GM19043 (cell line): ENCODE results near the gene KCNH8.
A peak's percentile ranks its signal among the peaks of the same experiment; 100 is the strongest.
"Not testable (repeated sequence)": the region's sequence is repeated elsewhere in the genome, so short reads cannot be mapped to it uniquely, and the experiment has no call there.

Experiments used
- ATAC-seq: cut with Tn5 transposase; IDR thresholded peaks from one replicate; pipeline ENCODE4 v1.9.1; 2021; ENCODE audit warnings: low read depth; ENCODE audit not compliant: unreplicated experiment

Gene KCNH8

GRCh38 chr3:19147905-19148767, at the start of gene KCNH8:
TSS of gene KCNH8 (plus strand) at chr3:19148510. CDS start at chr3:19148720, 210 bp downstream.
- no peak for ATAC-seq

- not testable (repeated sequence) for ATAC-seq
Measured at GRCh38 chr3:19102654-19103290, 45.5 kb upstream of the KCNH8 start.

GRCh38 chr3:19103510-19103909, 44.8 kb upstream of the KCNH8 start:
- ATAC-seq, result no peak

DNA sequence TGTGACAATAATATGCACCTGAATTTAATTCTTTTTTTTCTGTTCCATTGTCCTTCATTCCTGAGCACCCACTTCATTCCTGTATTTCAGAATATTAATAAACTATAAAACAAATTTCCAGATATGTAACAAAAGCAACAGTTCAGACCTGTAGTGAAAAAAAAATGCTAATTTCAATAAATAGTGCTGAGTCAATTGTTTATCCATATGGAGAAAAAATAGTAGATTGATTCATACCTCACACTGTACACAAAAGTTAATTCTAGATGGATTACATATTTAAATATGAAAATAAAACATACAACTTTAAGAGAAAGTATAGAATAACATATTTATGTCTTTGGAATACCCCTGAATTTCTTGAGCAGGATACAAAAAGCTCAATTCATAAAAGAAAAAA, 43.9 kb upstream of the KCNH8 start:
- ATAC-seq, result no peak

- no peak for ATAC-seq
Measured at GRCh38 chr3:19105826-19106225, 42.5 kb upstream of the KCNH8 start.

GRCh38 chr3:19106307-19106706, 42.0 kb upstream of the KCNH8 start:
- no peak for ATAC-seq

DNA sequence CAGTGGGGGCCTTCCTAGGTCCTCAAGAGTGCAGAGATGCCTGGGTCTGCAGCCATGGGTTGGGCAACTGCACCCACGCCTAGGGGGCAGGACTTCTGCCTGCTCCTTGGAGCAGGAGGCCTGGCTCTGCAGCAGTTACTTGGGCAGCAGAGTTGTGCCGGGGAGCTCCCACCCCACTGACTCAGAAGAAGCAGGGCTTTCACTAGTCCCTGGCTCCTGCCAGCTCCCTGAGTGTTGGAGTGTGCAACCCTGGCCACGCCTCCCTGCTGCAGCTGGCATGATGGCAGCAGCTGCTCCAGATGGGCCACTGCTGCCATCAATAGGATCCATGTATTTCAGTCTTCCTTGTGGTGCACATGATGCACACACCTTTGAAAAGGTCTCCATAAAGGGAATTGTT, 40.6 kb upstream of the KCNH8 start:
- no peak for ATAC-seq

DNA sequence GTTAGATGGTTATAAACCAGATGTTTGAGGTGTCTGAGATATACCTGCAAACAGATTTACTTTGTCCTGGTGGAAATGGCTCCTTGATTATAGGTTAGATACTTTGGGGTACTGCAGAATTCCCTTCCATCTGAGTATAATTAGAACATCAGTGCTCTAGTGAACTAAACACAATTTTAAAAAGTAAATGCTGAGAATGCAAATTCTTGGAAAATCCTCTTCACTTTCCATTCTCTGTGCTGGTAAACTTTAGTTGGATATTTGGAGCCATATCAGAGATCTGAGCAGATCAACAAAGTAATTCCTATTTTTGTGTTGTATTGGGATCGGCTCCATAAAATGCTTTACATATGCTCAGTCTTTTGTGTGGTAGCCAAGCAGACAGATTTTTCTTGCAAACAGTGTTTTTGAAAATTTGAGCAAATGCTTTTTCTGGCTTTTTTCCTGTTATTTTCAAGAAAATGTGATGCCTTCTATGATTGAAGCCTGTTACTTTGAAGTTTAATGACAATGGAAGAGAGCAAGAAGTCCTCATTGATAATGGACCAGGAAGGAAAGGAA, 37.9 kb upstream of the KCNH8 start:
- ATAC-seq, result no peak

GRCh38 chr3:19114461-19114860, 33.8 kb upstream of the KCNH8 start:
- no peak for ATAC-seq

DNA sequence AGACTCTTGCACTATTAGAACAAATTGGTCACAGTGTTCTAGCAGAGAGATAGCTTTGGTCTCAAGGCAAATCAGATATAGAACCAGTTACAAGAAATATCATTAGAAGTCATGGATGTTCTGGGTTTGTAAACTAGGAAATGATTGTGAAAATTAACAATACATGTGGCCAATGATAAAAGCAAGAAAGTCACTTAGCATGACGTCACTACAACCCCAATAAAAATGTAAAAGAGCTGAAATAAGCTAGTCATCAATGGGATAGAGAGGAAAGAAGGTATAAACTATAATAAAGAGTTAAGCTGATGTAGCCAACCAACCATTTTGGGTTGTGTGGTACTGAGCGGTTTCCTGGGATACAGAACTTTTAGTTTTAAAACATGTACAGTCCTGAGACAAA, 32.1 kb upstream of the KCNH8 start:
- no peak for ATAC-seq

DNA sequence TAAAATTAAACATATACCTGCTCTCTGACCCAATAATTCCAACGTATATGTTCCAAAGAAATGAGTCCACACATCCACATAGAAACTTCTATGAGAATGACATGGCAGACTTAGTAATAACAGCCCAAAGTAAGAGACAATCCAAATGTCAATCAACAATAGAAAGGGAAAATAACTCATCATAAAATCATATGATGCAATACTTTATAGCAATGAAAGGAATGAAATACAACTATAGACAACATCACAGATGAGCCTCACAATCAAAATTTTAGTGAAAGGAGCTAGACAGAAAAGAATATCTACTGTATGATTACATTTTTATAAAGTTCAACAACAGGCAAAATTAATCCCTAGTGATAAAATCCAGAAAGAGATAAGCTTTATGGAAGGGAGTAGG, 23.6 kb upstream of the KCNH8 start:
- no peak for ATAC-seq

DNA sequence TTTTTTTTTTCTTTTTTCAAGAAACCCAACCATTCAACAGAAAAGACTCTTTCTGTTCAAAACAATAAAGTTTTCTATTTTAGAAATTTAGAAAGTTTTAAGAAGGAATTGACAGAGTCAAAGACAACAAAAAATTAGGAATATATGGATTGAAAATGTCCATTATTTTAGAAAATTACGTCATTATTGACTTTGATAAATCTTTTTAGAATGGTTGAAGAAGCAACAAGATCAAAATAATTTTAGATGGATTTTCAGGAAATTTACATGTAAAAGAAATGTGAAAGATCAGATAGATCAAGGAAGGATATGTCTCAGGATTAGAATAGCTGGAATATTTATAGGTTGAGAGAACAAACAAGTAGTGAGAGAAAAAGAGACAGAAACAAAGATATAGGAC, 8.4 kb upstream of the KCNH8 start:
- ATAC-seq, result no peak

GRCh38 chr3:19146685-19147650, 1.3 kb upstream of the KCNH8 start:
- peak; percentile 61 for ATAC-seq

DNA sequence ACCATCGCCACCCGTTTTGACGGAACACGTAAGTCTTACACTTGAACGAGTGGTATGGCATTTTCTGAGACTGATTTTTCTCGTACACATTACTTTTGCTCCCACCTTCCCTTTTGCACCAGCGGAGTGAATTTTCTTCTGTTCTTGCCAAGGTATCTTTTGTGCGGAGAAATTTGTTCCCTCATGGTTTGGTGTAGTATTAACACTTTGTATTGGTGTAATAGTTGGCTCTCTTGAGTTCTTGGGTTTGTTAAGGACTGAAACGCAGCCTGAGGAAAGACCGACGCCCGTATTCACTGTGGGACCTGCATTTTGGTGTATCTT, 420 bp downstream of the KCNH8 start:
- no peak for ATAC-seq

DNA sequence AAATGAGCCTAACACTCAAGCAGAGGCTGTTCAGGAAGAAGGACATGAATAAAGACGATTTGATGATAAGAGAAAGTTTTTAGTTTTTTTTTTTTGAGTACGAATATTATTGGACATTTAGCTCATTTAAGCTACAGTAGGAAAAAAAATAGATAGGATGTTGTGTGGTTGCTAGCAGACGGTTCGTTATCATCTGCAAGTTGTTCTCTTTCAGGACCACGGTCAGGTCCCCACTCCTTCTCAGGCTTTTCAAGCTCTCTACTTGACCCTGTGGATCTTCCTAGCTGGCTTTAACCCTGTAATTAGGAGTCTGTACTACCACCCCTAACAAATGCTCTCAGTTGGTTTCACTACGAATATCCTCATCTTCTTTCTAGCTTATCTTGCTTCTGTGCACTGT, 1.1 kb downstream of the KCNH8 start:
- ATAC-seq, result no peak

DNA sequence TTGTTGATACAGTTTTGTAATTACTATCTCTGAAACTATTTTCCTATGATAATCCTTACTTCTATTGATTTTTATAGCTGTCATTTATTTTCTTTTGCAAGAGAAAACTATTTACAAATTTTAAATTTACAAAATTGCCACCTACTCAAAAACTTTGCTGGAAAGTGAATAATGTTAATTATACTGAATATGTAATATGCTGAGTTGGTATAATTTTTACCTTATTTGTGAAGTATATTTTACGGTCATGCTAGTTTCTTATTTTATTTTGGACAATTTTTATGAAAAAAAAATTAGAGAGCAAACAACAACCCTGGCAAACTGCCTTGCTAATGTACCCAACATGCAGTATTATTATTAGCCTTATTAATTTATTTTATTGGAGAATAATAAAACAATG, 2.9 kb downstream of the KCNH8 start:
- no peak for ATAC-seq

GRCh38 chr3:19154693-19155250, 6.5 kb downstream of the KCNH8 start:
- ATAC-seq, result no peak

DNA sequence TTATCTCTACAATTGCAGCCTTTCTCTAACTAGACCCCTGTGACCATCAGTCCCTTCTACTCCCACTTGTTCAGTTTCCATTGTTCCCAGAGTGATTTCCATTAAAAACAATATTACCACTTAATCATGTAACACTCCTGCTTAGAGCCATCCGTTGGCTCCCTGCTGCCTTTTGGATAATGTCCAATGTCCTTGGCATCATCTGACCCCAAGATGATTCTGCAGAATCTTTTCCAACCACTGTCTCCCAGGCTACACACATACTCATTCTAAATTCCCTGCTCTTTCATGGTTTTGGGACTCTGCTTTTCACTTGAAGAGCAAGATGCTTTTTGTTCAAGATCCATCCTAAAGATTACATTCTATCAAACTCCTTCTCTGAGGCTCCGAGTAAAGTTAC, 7.1 kb downstream of the KCNH8 start:
- ATAC-seq, result no peak

DNA sequence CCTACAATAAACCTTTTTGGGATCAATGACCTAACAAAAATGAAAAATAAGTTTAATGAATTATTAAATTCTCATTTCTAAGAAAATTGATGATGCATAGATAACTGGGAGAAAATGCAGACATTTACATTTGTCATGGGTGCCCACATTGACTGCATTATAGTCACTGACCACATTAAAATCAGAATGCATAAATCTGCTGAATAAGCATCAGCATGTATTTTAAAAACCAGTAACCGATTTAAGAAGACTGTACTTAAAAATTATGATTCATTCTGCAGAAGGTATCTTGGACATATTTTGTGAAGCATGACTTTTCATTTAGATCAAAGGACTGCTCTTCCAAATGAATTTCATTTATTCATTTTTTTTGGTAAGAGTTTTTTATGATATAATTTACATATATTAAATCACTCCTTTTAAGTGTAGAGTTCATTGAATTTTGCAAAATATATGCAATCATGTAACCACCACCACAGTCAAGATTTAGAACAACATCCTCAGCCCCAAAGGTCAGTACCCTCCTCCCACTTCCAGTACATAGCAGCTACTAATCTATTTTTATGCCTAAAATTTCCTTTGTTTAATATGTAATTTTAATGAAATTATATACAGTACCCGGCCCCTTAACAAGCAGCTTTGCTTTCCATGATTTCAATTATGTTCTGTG, 11.8 kb downstream of the KCNH8 start:
- no peak for ATAC-seq

DNA sequence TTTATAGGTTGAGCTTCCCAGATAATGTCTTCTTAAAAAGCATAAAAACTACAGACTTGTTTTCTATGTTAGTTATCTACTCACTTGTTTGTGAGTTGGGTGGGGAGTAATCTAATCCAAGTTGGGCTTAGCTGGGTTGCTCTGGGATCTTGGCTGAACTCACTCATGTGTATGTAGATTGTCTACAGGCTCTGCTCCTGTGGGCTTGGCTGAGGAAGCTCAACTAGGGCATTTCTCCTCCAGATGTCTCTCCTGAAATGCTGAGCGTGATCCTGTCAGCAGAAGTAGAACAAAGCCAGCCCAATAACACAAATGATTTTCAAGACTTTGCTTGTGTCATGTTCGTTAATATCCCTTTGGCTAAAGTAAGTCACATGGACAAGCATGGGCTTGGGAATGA, 17.3 kb downstream of the KCNH8 start:
- no peak for ATAC-seq
